GM23338 (cell line): ENCODE measurements around the gene SLC43A2. TPM values are rescaled to one million over a fixed set of nuclear protein-coding genes. Genes with fewer than 3 reads are reported as not detected.

Source experiments
- ATAC-seq: fragments of 200-7000 bp; cut with Tn5 transposase; 3 replicates; pipeline ENCODE4 v1.9.1; 2020
- DNase-seq: peaks from one replicate; pipeline ENCODE4 v3.0.0-alpha.2; 2015; ENCODE audit warnings: low spot score
- H2AFZ ChIP-seq: fragments of 200-600 bp; sonication (generic); 2 replicates; pipeline ENCODE4 v1.8.0; 2016; ENCODE audit warnings: antibody characterized with exemption, mild to moderate bottlenecking, moderate library complexity
- H3F3A ChIP-seq: fragments of 200-600 bp; sonication (generic); replicated peaks from 2 replicates; pipeline ENCODE4 v1.8.0; 2017; ENCODE audit warnings: antibody characterized with exemption, mixed run types, low read depth
- H3K27ac ChIP-seq: fragments of 200-600 bp; sonication (generic); 2 replicates; pipeline ENCODE4 v1.6.1; 2016; ENCODE audit warnings: low read depth
- H3K27me3 ChIP-seq: fragments of 200-600 bp; sonication (generic); 2 replicates; pipeline ENCODE4 v1.8.0; 2016; ENCODE audit warnings: mild to moderate bottlenecking, mixed run types, moderate library complexity; ENCODE audit not compliant: insufficient read depth
- H3K36me3 ChIP-seq: fragments of 200-600 bp; sonication (generic); 2 replicates; pipeline ENCODE4 v1.8.0; 2016; ENCODE audit warnings: mild to moderate bottlenecking; ENCODE audit not compliant: insufficient read depth
- H3K4me1 ChIP-seq: fragments of 200-600 bp; sonication (generic); 2 replicates; pipeline ENCODE4 v1.8.0; 2016; ENCODE audit warnings: mild to moderate bottlenecking, moderate library complexity; ENCODE audit not compliant: insufficient read depth
- H3K4me2 ChIP-seq: fragments of 200-600 bp; sonication (generic); 2 replicates; pipeline ENCODE4 v1.7.1; 2017; ENCODE audit warnings: mixed run types
- H3K4me3 ChIP-seq: fragments of 200-600 bp; sonication (generic); 2 replicates; pipeline ENCODE4 v1.6.1; 2016; ENCODE audit warnings: mixed run types
- H3K79me2 ChIP-seq: fragments of 200-600 bp; sonication (generic); replicated peaks from 2 replicates; pipeline ENCODE4 v1.8.0; 2017; ENCODE audit warnings: mild to moderate bottlenecking; ENCODE audit not compliant: insufficient read depth
- H3K9me2 ChIP-seq: fragments of 200-600 bp; sonication (generic); 2 replicates; pipeline ENCODE4 v1.8.0; 2017; ENCODE audit not compliant: insufficient read depth
- H4K20me1 ChIP-seq: fragments of 200-600 bp; sonication (generic); replicated peaks from 2 replicates; pipeline ENCODE4 v1.8.0; 2017; ENCODE audit warnings: mild to moderate bottlenecking; ENCODE audit not compliant: insufficient read depth
- H3K27ac Mint-ChIP-seq: 2 replicates; pipeline ENCODE4 v1.8.0; 2020; ENCODE audit warnings: inconsistent platforms, mild to moderate bottlenecking, moderate library complexity, mixed read lengths
- H3K27me3 Mint-ChIP-seq: 3 replicates; pipeline ENCODE4 v1.8.0; 2022; ENCODE audit warnings: low read depth, mild to moderate bottlenecking, moderate library complexity, mixed read lengths, inconsistent platforms; ENCODE audit not compliant: insufficient read depth, poor library complexity
- H3K36me3 Mint-ChIP-seq: 3 replicates; pipeline ENCODE4 v1.8.0; 2021; ENCODE audit warnings: low read depth, mild to moderate bottlenecking, inconsistent platforms, moderate library complexity, mixed read lengths
- H3K4me1 Mint-ChIP-seq: 3 replicates; pipeline ENCODE4 v1.8.0; 2020; ENCODE audit warnings: mild to moderate bottlenecking, inconsistent platforms, mixed read lengths
- H3K4me3 Mint-ChIP-seq: 3 replicates; pipeline ENCODE4 v1.8.0; 2021; ENCODE audit warnings: moderate library complexity, mild to moderate bottlenecking, inconsistent platforms, mixed read lengths
- H3K9me3 Mint-ChIP-seq: 3 replicates; pipeline ENCODE4 v1.8.0; 2020; ENCODE audit warnings: moderate library complexity, mild to moderate bottlenecking, inconsistent platforms, mixed read lengths
- CREB1 ChIP-seq: fragments of 250-450 bp; sonication (Bioruptor Pico); IDR thresholded peaks from 2 replicates; pipeline ENCODE4 v1.5.0; 2020; ENCODE audit warnings: low read depth, mild to moderate bottlenecking, moderate library complexity
- CTCF ChIP-seq, 2 experiments: fragments of 200-600 bp in 1 of 2; sonication (generic) in 1 of 2; conservative IDR thresholded peaks; 2 replicates each; pipeline versions ENCODE4 v1.5.1 to v1.6.1; 2016 to 2017; ENCODE audit warnings: antibody characterized with exemption in 2 of 2, low read depth in 2 of 2, mild to moderate bottlenecking in 2 of 2, moderate library complexity in 1 of 2
- ETS1 ChIP-seq: IDR thresholded peaks from 2 replicates; pipeline ENCODE4 v1.6.1; 2016; ENCODE audit warnings: antibody characterized with exemption
- EZH2 ChIP-seq: fragments of 200-600 bp; sonication (generic); IDR thresholded peaks from one replicate; pipeline ENCODE4 v1.8.0; 2017; ENCODE audit warnings: antibody characterized with exemption, mild to moderate bottlenecking, low read depth; ENCODE audit not compliant: unreplicated experiment
- EZH2phosphoT487 ChIP-seq: fragments of 200-600 bp; sonication (generic); IDR thresholded peaks from one replicate; pipeline ENCODE4 v1.8.1; 2018; ENCODE audit warnings: antibody characterized with exemption; ENCODE audit not compliant: unreplicated experiment
- JUNB ChIP-seq: IDR thresholded peaks from one replicate; pipeline ENCODE4 v1.6.1; 2016; ENCODE audit warnings: antibody characterized with exemption; ENCODE audit not compliant: unreplicated experiment
- NANOG ChIP-seq: IDR thresholded peaks from 2 replicates; pipeline ENCODE4 v1.6.1; 2016; ENCODE audit warnings: antibody characterized with exemption, borderline replicate concordance
- POLR2AphosphoS5 ChIP-seq: IDR thresholded peaks from 2 replicates; pipeline ENCODE4 v1.6.1; 2016; ENCODE audit warnings: antibody characterized with exemption, low read depth
- REST ChIP-seq: IDR thresholded peaks from one replicate; pipeline ENCODE4 v1.6.1; 2018; ENCODE audit warnings: antibody characterized with exemption; ENCODE audit not compliant: unreplicated experiment
- STAT1 ChIP-seq: IDR thresholded peaks from one replicate; pipeline ENCODE4 v1.6.1; 2016; ENCODE audit warnings: antibody characterized with exemption; ENCODE audit not compliant: unreplicated experiment
- ZNF114 ChIP-seq: fragments of 250-450 bp; sonication (Bioruptor Pico); IDR thresholded peaks from 2 replicates; pipeline ENCODE4 v1.5.0; 2020; ENCODE audit warnings: mild to moderate bottlenecking, moderate library complexity
- ZNF331 ChIP-seq: fragments of 250-450 bp; sonication (Bioruptor Pico); IDR thresholded peaks from 2 replicates; pipeline ENCODE4 v1.5.0; 2020; ENCODE audit warnings: low read depth, mild to moderate bottlenecking, moderate library complexity
- ZNF462 ChIP-seq: fragments of 250-450 bp; sonication (Bioruptor Pico); IDR thresholded peaks from 2 replicates; pipeline ENCODE4 v1.5.0; 2020; ENCODE audit warnings: mild to moderate bottlenecking, moderate library complexity
- polyA plus RNA-seq: library from polyadenylated mRNA; unstranded; fragments of >200 nt; fragmentation: Nextera tagmentation; extraction: Ambion mirVana; gene quantifications from 2 replicates; pipeline ENCODE4 v1.2.1, GENCODE V29; 2016
- total RNA-seq: library from RNA; depleted of rRNA; stranded (reverse); fragments of >200 nt; shearing (Covaris generic); gene quantifications from 2 replicates; pipeline ENCODE4 v1.2.3, GENCODE V29; 2014

Gene SLC43A2
- total and polyA plus RNA-seq, 2 experiments from 2014 or later, result 2.2 to 9.8 TPM

GRCh38 chr17:1638171-1638590, 9.5 kb upstream of the SLC43A2 start:
- Histone ChIP-seq H3K4me3 (no peak overlapping the region), H3K9me2 (peaks cover 3% of the 10 kb centered on the region; the same call in 1 of the 2 replicates), H4K20me1 (no peaks in the 10 kb centered on the region), H3F3A (peaks cover 7% of the 10 kb centered on the region; the same call in 1 of the 2 replicates), H3K27me3 (no peaks in the 10 kb centered on the region), H2AFZ (peak overlapping the region; percentile 43; the same call in 1 of the 2 replicates), H3K4me2 (no peak overlapping the region), H3K4me1 (peaks cover 3% of the 10 kb centered on the region; the same call in 1 of the 2 replicates), H3K36me3 (no peaks in the 10 kb centered on the region), H3K79me2 (no peaks in the 10 kb centered on the region), H3K27ac (no peak overlapping the region)
- 0 out of 3 replicates have a peak, but pooled peaks cover 3% of the 10 kb centered on the region for H3K9me3 Mint-ChIP-seq
- ATAC-seq, result peak; percentile 14; the same call in 2 of the 3 replicates
- no peak overlapping the region for H3K4me3 Mint-ChIP-seq
- H3K27ac Mint-ChIP-seq, result no peak overlapping the region
- H3K4me1 Mint-ChIP-seq, result peaks cover 18% of the 10 kb centered on the region
- no peak for DNase-seq
- H3K36me3 Mint-ChIP-seq, result peaks cover 2% of the 10 kb centered on the region; the same call in 1 of the 3 replicates
- H3K27me3 Mint-ChIP-seq, result peaks cover 6% of the 10 kb centered on the region
- no peak for TF ChIP-seq ETS1
- no peak for TF ChIP-seq ZNF114 (CRISPR knock-in tag)
- TF ChIP-seq CTCF (conservative IDR thresholded peaks at IDR 0.05; ENCODE audit: low read depth in 2 of 2), result no peak
- TF ChIP-seq CREB1 (CRISPR knock-in tag), result no peak
- TF ChIP-seq REST, result no peak
- TF ChIP-seq EZH2, result no peak
- no peak for TF ChIP-seq JUNB
- TF ChIP-seq ZNF462 (CRISPR knock-in tag), result no peak
- no peak for TF ChIP-seq POLR2AphosphoS5
- no peak for TF ChIP-seq STAT1
- TF ChIP-seq NANOG, result no peak
- no peak for TF ChIP-seq ZNF331
- TF ChIP-seq EZH2phosphoT487, result no peak
